Cardiac fibroblast (primary cell): ENCODE data around the gene TTC28.

Source experiments
- DNase-seq, 2 donors: peaks; one replicate each; pipeline versions ENCODE4 v3.0.0 to v3.0.0-alpha.2; 2010; ENCODE audit warnings: low read depth in 2 of 2
- H3K4me3 ChIP-seq, 2 donors: replicated peaks in 1 of 2; 1 replicate in 1 of 2; 2 replicates in 1 of 2; pipeline ENCODE4 v1.5.1; 2011; ENCODE audit warnings: low read depth in 2 of 2, low read length in 2 of 2, mild to moderate bottlenecking in 2 of 2, moderate library complexity in 1 of 2
- CTCF ChIP-seq: IDR thresholded peaks from one replicate; pipeline ENCODE4 v1.5.1; 2011; ENCODE audit warnings: low read depth, mild to moderate bottlenecking, low read length, inconsistent platforms

TTC28 gene

GRCh38 chr22:28252539-28252938 is 427.1 kb downstream of the TTC28 start:
- TF ChIP-seq CTCF = no peak
- no peak overlapping the region for H3K4me3 ChIP-seq
- DNase-seq = no peak

GRCh38 chr22:28250036-28250695 is 429.5 kb downstream of the TTC28 start:
- no peak for DNase-seq
- no peak for TF ChIP-seq CTCF
- no peak overlapping the region for H3K4me3 ChIP-seq

GRCh38 chr22:28249402-28249801 is 430.2 kb downstream of the TTC28 start:
- no peak overlapping the region for H3K4me3 ChIP-seq
- no peak for TF ChIP-seq CTCF
- no peak for DNase-seq

GRCh38 chr22:28247667-28248363 is 431.8 kb downstream of the TTC28 start:
- no peak overlapping the region for H3K4me3 ChIP-seq
- DNase-seq = no peak
- no peak for TF ChIP-seq CTCF

GRCh38 chr22:28247136-28247535 is 432.5 kb downstream of the TTC28 start:
- no peak for TF ChIP-seq CTCF
- no peak overlapping the region for H3K4me3 ChIP-seq
- DNase-seq = no peak

- no peak overlapping the region for H3K4me3 ChIP-seq
- no peak for TF ChIP-seq CTCF
- DNase-seq = peak; percentile 49 to 65
Observed at GRCh38 chr22:28246397-28246796, 433.2 kb downstream of the TTC28 start.
